Uterus (tissue), 2 donors: ENCODE data around the gene SH2D4B.

Experiments
- CTCF ChIP-seq, 4 experiments: fragments of 200-600 bp in 2 of 4; fragments of 450-650 bp in 2 of 4; sonication (generic) in 2 of 4; IDR thresholded peaks; one replicate each; pipeline ENCODE4 v1.5.1; 2016 to 2019; ENCODE audit warnings: antibody characterized with exemption in 4 of 4, mild to moderate bottlenecking in 2 of 4, moderate library complexity in 1 of 4
- POLR2A ChIP-seq, 2 donors: fragments of 450-650 bp; IDR thresholded peaks; one replicate each; pipeline ENCODE4 v1.6.1; 2016; ENCODE audit warnings: antibody characterized with exemption in 2 of 2, mild to moderate bottlenecking in 1 of 2, moderate library complexity in 1 of 2

GRCh38 chr10:80497187-80498077, 40.3 kb upstream of the SH2D4B start:
- no peak for TF ChIP-seq CTCF (IDR thresholded peaks at IDR 0.05)
- TF ChIP-seq POLR2A (IDR thresholded peaks at IDR 0.05): no peak
